B cell (primary cell): ENCODE data around the gene RNPEPL1. TPM values are rescaled to one million over a fixed set of nuclear protein-coding genes. Genes with fewer than 3 reads are reported as not detected.

ENCODE experiments used
- ATAC-seq: fragments of 200-7000 bp; cut with Tn5 transposase; one replicate; pipeline ENCODE4 v1.10.0; 2021; ENCODE audit warnings: low read depth, mild to moderate bottlenecking, moderate number of reproducible peaks, moderate library complexity
- CTCF ChIA-PET: fragments of 350-600 bp; sonication (Branson Sonifier 250); formaldehyde crosslinking; loops from one replicate; lab custom pipeline; 2021; ENCODE audit warnings: antibody characterized with exemption, inconsistent platforms; lab: Charles Lee
- POLR2A ChIA-PET: fragments of 350-600 bp; sonication (Branson Sonifier 250); formaldehyde crosslinking; loops from one replicate; lab custom pipeline; 2021; ENCODE audit warnings: antibody characterized with exemption; lab: Charles Lee
- DNase-seq: peaks from one replicate; pipeline ENCODE4 v3.0.0; 2013
- H2AFZ ChIP-seq: 2 replicates; pipeline ENCODE4 v1.6.1; 2012; ENCODE audit warnings: mild to moderate bottlenecking, low read depth, low read length; ENCODE audit not compliant: insufficient read depth, poor library complexity, severe bottlenecking
- H3K27ac ChIP-seq, 2 donors: 1 replicate in 1 of 2; 2 replicates in 1 of 2; pipeline ENCODE4 v1.5.1; 2012 to 2013; ENCODE audit warnings: low read length in 2 of 2, mild to moderate bottlenecking in 2 of 2, moderate library complexity in 1 of 2
- H3K27me3 ChIP-seq, 4 experiments: fragments of 200-600 bp in 1 of 4; sonication (generic) in 1 of 4; replicated peaks in 1 of 4; 1 replicate in 2 of 4; 2 replicates in 2 of 4; pipeline versions ENCODE4 v1.6.1 to v1.7.0; 2013 to 2016; ENCODE audit warnings: low read length in 3 of 4, mild to moderate bottlenecking in 2 of 4, mixed read lengths in 1 of 4, moderate library complexity in 1 of 4; ENCODE audit not compliant: insufficient read depth in 4 of 4, control insufficient read depth in 3 of 4; ENCODE audit errors: control extremely low read depth in 1 of 4
- H3K36me3 ChIP-seq, 2 experiments: replicated peaks in 1 of 2; 1 replicate in 1 of 2; 2 replicates in 1 of 2; pipeline versions ENCODE4 v1.6.1 to v1.7.1; 2013; ENCODE audit warnings: low read length in 1 of 2; ENCODE audit not compliant: insufficient read depth in 2 of 2, control insufficient read depth in 1 of 2; ENCODE audit errors: control extremely low read depth in 1 of 2, extremely low read depth in 1 of 2
- H3K4me1 ChIP-seq, 2 donors: fragments of 200-600 bp in 1 of 2; sonication (generic) in 1 of 2; 1 replicate in 1 of 2; 2 replicates in 1 of 2; pipeline versions ENCODE4 v1.5.1 to v1.6.1; 2013 to 2017; ENCODE audit warnings: low read length in 2 of 2; ENCODE audit not compliant: control insufficient read depth in 2 of 2, insufficient read depth in 2 of 2
- H3K4me2 ChIP-seq: replicated peaks from 2 replicates; pipeline ENCODE3; 2012; ENCODE audit warnings: mild to moderate bottlenecking, low read depth, low read length; ENCODE audit not compliant: poor library complexity, severe bottlenecking
- H3K4me3 ChIP-seq, 5 experiments: fragments of 200-600 bp in 1 of 5; sonication (generic) in 1 of 5; 1 replicate in 3 of 5; 2 replicates in 2 of 5; pipeline versions ENCODE4 v1.5.1 to v1.7.0; 2011 to 2016; ENCODE audit warnings: low read length in 4 of 5, mild to moderate bottlenecking in 4 of 5, low read depth in 2 of 5, control low read depth in 1 of 5, moderate library complexity in 1 of 5; ENCODE audit not compliant: insufficient read depth in 1 of 5; ENCODE audit errors: control extremely low read depth in 1 of 5, extremely low read depth in 1 of 5
- H3K79me2 ChIP-seq: fragments of 200-600 bp; sonication (generic); one replicate; pipeline ENCODE4 v1.6.0; 2016; ENCODE audit warnings: low read length; ENCODE audit not compliant: control insufficient read depth, insufficient read depth
- H3K9ac ChIP-seq: fragments of 200-600 bp; sonication (generic); 2 replicates; pipeline ENCODE4 v1.6.1; 2017; ENCODE audit warnings: mild to moderate bottlenecking, low read length, moderate library complexity
- H3K9me3 ChIP-seq, 3 donors: one replicate each; pipeline versions ENCODE4 v1.6.1 to v1.7.1; 2013; ENCODE audit warnings: low read length in 2 of 3; ENCODE audit not compliant: control insufficient read depth in 2 of 3, insufficient read depth in 1 of 3; ENCODE audit errors: control extremely low read depth in 1 of 3
- H4K20me1 ChIP-seq: 2 replicates; pipeline ENCODE4 v1.6.0; 2012; ENCODE audit warnings: mild to moderate bottlenecking, low read length; ENCODE audit not compliant: insufficient read depth, control insufficient read depth, poor library complexity, severe bottlenecking
- H3K27ac Mint-ChIP-seq: one replicate; pipeline ENCODE4 v1.8.0; 2021; ENCODE audit warnings: mixed read lengths
- H3K27me3 Mint-ChIP-seq: one replicate; pipeline ENCODE4 v1.8.0; 2021; ENCODE audit warnings: mixed read lengths
- H3K4me1 Mint-ChIP-seq: one replicate; pipeline ENCODE4 v1.8.0; 2021; ENCODE audit warnings: mixed read lengths
- H3K4me3 Mint-ChIP-seq: one replicate; pipeline ENCODE4 v1.8.0; 2021; ENCODE audit warnings: mixed read lengths
- H3K9me3 Mint-ChIP-seq: one replicate; pipeline ENCODE4 v1.8.0; 2022; ENCODE audit warnings: mixed read lengths; ENCODE audit not compliant: insufficient read depth
- CTCF ChIP-seq: fragments of 200-600 bp; IDR thresholded peaks from one replicate; pipeline ENCODE4 v1.8.0; 2022; ENCODE audit warnings: antibody characterized with exemption, mild to moderate bottlenecking
- EZH2 ChIP-seq: IDR thresholded peaks from 2 replicates; pipeline ENCODE4 v1.6.1; 2012; ENCODE audit warnings: borderline replicate concordance, low read depth, mild to moderate bottlenecking, moderate library complexity, low read length; ENCODE audit not compliant: insufficient read depth, poor library complexity, severe bottlenecking
- WGBS: methylation state at CpG from one replicate; pipeline ENCODE4 v1.1.5; 2013; ENCODE audit warnings: missing lambda C conversion rate; ENCODE audit not compliant: insufficient coverage; 5-methylcytosine and 5-hydroxymethylcytosine counted together
- intact Hi-C: fragments of 100-400 bp; cut with micrococcal nuclease; formaldehyde crosslinking; loops from one replicate; pipeline ENCODE4 v1.10.0; 2022
- polyA plus RNA-seq: library from polyadenylated mRNA; depleted of rRNA; stranded (reverse); fragments of >200 nt; gene quantifications from 2 replicates; pipeline ENCODE4 v1.2.3, GENCODE V29; 2012
- total RNA-seq, 2 donors: library from RNA; stranded (reverse); fragments of 120-200 nt in 1 of 2; gene quantifications; 1 replicate in 1 of 2; 2 replicates in 1 of 2; pipeline versions ENCODE4 v1.2.3 to v1.2.4, GENCODE V29; 2013 to 2022

RNPEPL1 gene
- total and polyA plus RNA-seq, 2 donors (not counting 1 experiment from before 2014, with no cell fraction given), result 103 to 109 TPM

- no peak overlapping the region for H3K4me3 ChIP-seq
- no peaks in the 10 kb centered on the region for H3K79me2 ChIP-seq
- TF ChIP-seq EZH2 (no peak), CTCF (no peak)
- no peak overlapping the region for H3K27ac ChIP-seq
- H3K27me3 ChIP-seq, result no peaks in the 10 kb centered on the region
- ATAC-seq, result no peak
- peaks cover 16% of the 10 kb centered on the region for H3K9me3 Mint-ChIP-seq
- peaks cover 5% of the 10 kb centered on the region for H4K20me1 ChIP-seq
- no peak overlapping the region for H3K4me3 Mint-ChIP-seq
- H3K9ac ChIP-seq, result no peak overlapping the region
- intact Hi-C loops, result no loop called here
- peaks cover 5 to 58% (median 31%) of the 10 kb centered on the region in 3 donors for H3K9me3 ChIP-seq
- no peak for DNase-seq
- H3K4me2 ChIP-seq, result no peak overlapping the region
- H3K27ac Mint-ChIP-seq, result no peak overlapping the region
- H2AFZ ChIP-seq, result no peak overlapping the region
- no peaks in the 10 kb centered on the region for H3K27me3 Mint-ChIP-seq
- peaks cover 8 to 35% of the 10 kb centered on the region in 2 experiments for H3K36me3 ChIP-seq
- ChIA-PET POLR2A (no interaction called here), CTCF (no interaction called here)
- H3K4me1 ChIP-seq, result no peaks in the 10 kb centered on the region
- WGBS, result 95% methylated on average over 8 of the region's 13 CpGs
- H3K4me1 Mint-ChIP-seq, result no peaks in the 10 kb centered on the region
Observed at GRCh38 chr2:240528406-240529040, 39.8 kb upstream of the RNPEPL1 start.

GRCh38 chr2:240529344-240529999 is 38.8 kb upstream of the RNPEPL1 start:
- intact Hi-C loops, result no loop called here
- H3K36me3 ChIP-seq, result peaks cover 11 to 27% of the 10 kb centered on the region in 2 experiments
- H3K27ac Mint-ChIP-seq, result no peak overlapping the region

More at GRCh38 chr2:240529344-240529999, 38.8 kb upstream of the RNPEPL1 start:
- H2AFZ ChIP-seq, result no peak overlapping the region
- DNase-seq (no peak), ATAC-seq (no peak)
- POLR2A ChIA-PET, result no interaction called here
- no peak overlapping the region for H3K27ac ChIP-seq
- CTCF ChIA-PET, result no interaction called here
- WGBS, result 100% methylated on average over 13 of the region's 16 CpGs
- H3K9me3 ChIP-seq, result peaks cover 6 to 49% (median 29%) of the 10 kb centered on the region in 3 donors
- H3K4me3 ChIP-seq, result no peak overlapping the region
- H3K27me3 ChIP-seq, result no peaks in the 10 kb centered on the region
- H3K79me2 ChIP-seq, result no peaks in the 10 kb centered on the region
- H3K4me1 ChIP-seq, result no peaks in the 10 kb centered on the region
- Mint-ChIP-seq H3K4me3 (no peak overlapping the region), H3K9me3 (peaks cover 16% of the 10 kb centered on the region), H3K4me1 (no peaks in the 10 kb centered on the region), H3K27me3 (no peaks in the 10 kb centered on the region)
- no peak overlapping the region for H3K4me2 ChIP-seq
- H3K9ac ChIP-seq, result no peak overlapping the region
- TF ChIP-seq EZH2 (no peak), CTCF (no peak)
- H4K20me1 ChIP-seq, result peaks cover 5% of the 10 kb centered on the region
